ENCODE results near the gene VENTX. TPM values are rescaled to one million over a fixed set of nuclear protein-coding genes. Genes with fewer than 3 reads are reported as not detected.

Gene VENTX
- total RNA-seq, 1 experiment from 2014 or later: not detected

- Histone ChIP-seq H3K36me3 (ENCODE audit: control insufficient read depth, insufficient read depth, low read length) (no peaks in the 10 kb centered on the region), H3K27ac (ENCODE audit: low read length) (no peak overlapping the region), H3K4me1 (ENCODE audit: control insufficient read depth, insufficient read depth, low read length) (no peaks in the 10 kb centered on the region), H3K4me3 (ENCODE audit: low read depth in 2 of 2, low read length in 2 of 2) (no peak overlapping the region), H3K9me3 (ENCODE audit: control insufficient read depth, insufficient read depth, low read depth, low read length) (no peaks in the 10 kb centered on the region), H3K27me3 (ENCODE audit: control insufficient read depth, insufficient read depth, low read length) (no peaks in the 10 kb centered on the region)
- TF ChIP-seq TCF7L2 (IDR thresholded peaks at IDR 0.05; ENCODE audit: low read depth, low read length) (no peak), SIN3A (IDR thresholded peaks at IDR 0.05; ENCODE audit: borderline replicate concordance, insufficient read depth, low read depth, low read length) (no peak), POLR2AphosphoS5 (IDR thresholded peaks at IDR 0.05; ENCODE audit: low read depth, low read length) (no peak)
- TF ChIP-seq, protein P1, sequence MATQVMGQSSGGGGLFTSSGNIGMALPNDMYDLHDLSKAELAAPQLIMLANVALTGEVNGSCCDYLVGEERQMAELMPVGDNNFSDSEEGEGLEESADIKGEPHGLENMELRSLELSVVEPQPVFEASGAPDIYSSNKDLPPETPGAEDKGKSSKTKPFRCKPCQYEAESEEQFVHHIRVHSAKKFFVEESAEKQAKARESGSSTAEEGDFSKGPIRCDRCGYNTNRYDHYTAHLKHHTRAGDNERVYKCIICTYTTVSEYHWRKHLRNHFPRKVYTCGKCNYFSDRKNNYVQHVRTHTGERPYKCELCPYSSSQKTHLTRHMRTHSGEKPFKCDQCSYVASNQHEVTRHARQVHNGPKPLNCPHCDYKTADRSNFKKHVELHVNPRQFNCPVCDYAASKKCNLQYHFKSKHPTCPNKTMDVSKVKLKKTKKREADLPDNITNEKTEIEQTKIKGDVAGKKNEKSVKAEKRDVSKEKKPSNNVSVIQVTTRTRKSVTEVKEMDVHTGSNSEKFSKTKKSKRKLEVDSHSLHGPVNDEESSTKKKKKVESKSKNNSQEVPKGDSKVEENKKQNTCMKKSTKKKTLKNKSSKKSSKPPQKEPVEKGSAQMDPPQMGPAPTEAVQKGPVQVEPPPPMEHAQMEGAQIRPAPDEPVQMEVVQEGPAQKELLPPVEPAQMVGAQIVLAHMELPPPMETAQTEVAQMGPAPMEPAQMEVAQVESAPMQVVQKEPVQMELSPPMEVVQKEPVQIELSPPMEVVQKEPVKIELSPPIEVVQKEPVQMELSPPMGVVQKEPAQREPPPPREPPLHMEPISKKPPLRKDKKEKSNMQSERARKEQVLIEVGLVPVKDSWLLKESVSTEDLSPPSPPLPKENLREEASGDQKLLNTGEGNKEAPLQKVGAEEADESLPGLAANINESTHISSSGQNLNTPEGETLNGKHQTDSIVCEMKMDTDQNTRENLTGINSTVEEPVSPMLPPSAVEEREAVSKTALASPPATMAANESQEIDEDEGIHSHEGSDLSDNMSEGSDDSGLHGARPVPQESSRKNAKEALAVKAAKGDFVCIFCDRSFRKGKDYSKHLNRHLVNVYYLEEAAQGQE (IDR thresholded peaks at IDR 0.05; ENCODE audit: insufficient read depth in 1 of 2, low read depth in 2 of 2, low read length in 1 of 2): no peak
- TF ChIP-seq, protein P2, sequence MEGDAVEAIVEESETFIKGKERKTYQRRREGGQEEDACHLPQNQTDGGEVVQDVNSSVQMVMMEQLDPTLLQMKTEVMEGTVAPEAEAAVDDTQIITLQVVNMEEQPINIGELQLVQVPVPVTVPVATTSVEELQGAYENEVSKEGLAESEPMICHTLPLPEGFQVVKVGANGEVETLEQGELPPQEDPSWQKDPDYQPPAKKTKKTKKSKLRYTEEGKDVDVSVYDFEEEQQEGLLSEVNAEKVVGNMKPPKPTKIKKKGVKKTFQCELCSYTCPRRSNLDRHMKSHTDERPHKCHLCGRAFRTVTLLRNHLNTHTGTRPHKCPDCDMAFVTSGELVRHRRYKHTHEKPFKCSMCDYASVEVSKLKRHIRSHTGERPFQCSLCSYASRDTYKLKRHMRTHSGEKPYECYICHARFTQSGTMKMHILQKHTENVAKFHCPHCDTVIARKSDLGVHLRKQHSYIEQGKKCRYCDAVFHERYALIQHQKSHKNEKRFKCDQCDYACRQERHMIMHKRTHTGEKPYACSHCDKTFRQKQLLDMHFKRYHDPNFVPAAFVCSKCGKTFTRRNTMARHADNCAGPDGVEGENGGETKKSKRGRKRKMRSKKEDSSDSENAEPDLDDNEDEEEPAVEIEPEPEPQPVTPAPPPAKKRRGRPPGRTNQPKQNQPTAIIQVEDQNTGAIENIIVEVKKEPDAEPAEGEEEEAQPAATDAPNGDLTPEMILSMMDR (IDR thresholded peaks at IDR 0.05): no peak
- DNase-seq (ENCODE audit: low read depth, low spot score) (no peak), ATAC-seq (no peak)
- ChIA-PET CTCF (no interaction called here), POLR2A (no interaction called here)
- intact Hi-C loops (cut with micrococcal nuclease; ENCODE audit: unreplicated experiment): no loop called here
- in situ Hi-C loops (cut with HindIII; ENCODE audit: low pct_unique_long_range_greater_than_20kb, low sequenced_read_pairs): no loop called here
- BruUV-seq (replicated peaks): no TSS peak
Measured at GRCh38 chr10:133202778-133203651, 34.6 kb upstream of the VENTX start.

GRCh38 chr10:133203652-133204195, 33.9 kb upstream of the VENTX start:
- no peak for TF ChIP-seq POLR2AphosphoS5 (IDR thresholded peaks at IDR 0.05; ENCODE audit: low read depth, low read length)
- TF ChIP-seq, protein P1 (IDR thresholded peaks at IDR 0.05; ENCODE audit: insufficient read depth in 1 of 2, low read depth in 2 of 2, low read length in 1 of 2): no peak
- in situ Hi-C loops (cut with HindIII; ENCODE audit: low pct_unique_long_range_greater_than_20kb, low sequenced_read_pairs) (no loop called here), intact Hi-C loops (cut with micrococcal nuclease; ENCODE audit: unreplicated experiment) (no loop called here)
- Histone ChIP-seq H3K27ac (ENCODE audit: low read length) (no peak overlapping the region), H3K4me1 (ENCODE audit: control insufficient read depth, insufficient read depth, low read length) (no peaks in the 10 kb centered on the region), H3K9me3 (ENCODE audit: control insufficient read depth, insufficient read depth, low read depth, low read length) (no peaks in the 10 kb centered on the region), H3K27me3 (ENCODE audit: control insufficient read depth, insufficient read depth, low read length) (no peaks in the 10 kb centered on the region), H3K4me3 (ENCODE audit: low read depth in 2 of 2, low read length in 2 of 2) (no peak overlapping the region), H3K36me3 (ENCODE audit: control insufficient read depth, insufficient read depth, low read length) (no peaks in the 10 kb centered on the region)
- no TSS peak for BruUV-seq (replicated peaks)
- CTCF ChIA-PET: no interaction called here
- DNase-seq (ENCODE audit: low read depth, low spot score): no peak
- ATAC-seq: no peak
- POLR2A ChIA-PET: no interaction called here

All from Panc1 (cell line).